Neural cell (in vitro differentiated cells): Measurements from ENCODE around the gene CCDC40. TPM values are rescaled to one million over a fixed set of nuclear protein-coding genes. Genes with fewer than 3 reads are reported as not detected.

ENCODE experiments used
- H2AFZ ChIP-seq: fragments of 200-600, 300-800 bp; sonication (generic), shearing (Covaris generic); 2 replicates; pipeline ENCODE4 v1.6.0; 2014; ENCODE audit warnings: low read depth, mild to moderate bottlenecking, antibody characterized with exemption, low read length, moderate library complexity
- H3F3A ChIP-seq: fragments of 200-600 bp; shearing (Covaris generic); 2 replicates; pipeline ENCODE4 v1.6.1; 2016; ENCODE audit warnings: mild to moderate bottlenecking, moderate library complexity, mixed read lengths, antibody characterized with exemption, low read length; ENCODE audit not compliant: insufficient read depth, poor library complexity, severe bottlenecking
- H3K27ac ChIP-seq: fragments of 200-600, 300-800 bp; sonication (generic), shearing (Covaris generic); 2 replicates; pipeline ENCODE4 v1.5.1; 2014; ENCODE audit warnings: mild to moderate bottlenecking, low read length, moderate library complexity
- H3K27me3 ChIP-seq: fragments of 300-800, 200-600 bp; sonication (generic), shearing (Covaris generic); 2 replicates; pipeline ENCODE4 v1.6.0; 2014; ENCODE audit warnings: mild to moderate bottlenecking, low read depth, low read length, moderate library complexity; ENCODE audit not compliant: insufficient read depth
- H3K36me3 ChIP-seq: fragments of 300-800, 200-600 bp; sonication (generic), shearing (Covaris generic); 2 replicates; pipeline ENCODE4 v1.5.1; 2014; ENCODE audit warnings: mild to moderate bottlenecking, antibody characterized with exemption, low read length, moderate library complexity; ENCODE audit not compliant: insufficient read depth
- H3K4me2 ChIP-seq: fragments of 300-800, 200-600 bp; sonication (generic), shearing (Covaris generic); 2 replicates; pipeline ENCODE4 v1.6.0; 2014; ENCODE audit warnings: mild to moderate bottlenecking, low read length
- H3K4me3 ChIP-seq: fragments of 300-800, 200-600 bp; sonication (generic), shearing (Covaris generic); 2 replicates; pipeline ENCODE4 v1.5.1; 2014; ENCODE audit warnings: mild to moderate bottlenecking, low read length, moderate library complexity
- H3K79me2 ChIP-seq: fragments of 200-600 bp; shearing (Covaris generic); replicated peaks from 2 replicates; pipeline ENCODE4 v1.6.0; 2014; ENCODE audit warnings: mild to moderate bottlenecking, low read length, moderate library complexity; ENCODE audit not compliant: insufficient read depth
- H3K9ac ChIP-seq: fragments of 300-800, 200-600 bp; sonication (generic), shearing (Covaris generic); 2 replicates; pipeline ENCODE4 v1.6.1; 2016; ENCODE audit warnings: mild to moderate bottlenecking, low read length, mixed read lengths
- H3K9me2 ChIP-seq: fragments of 200-600 bp; shearing (Covaris generic); 2 replicates; pipeline ENCODE4 v1.6.1; 2016; ENCODE audit warnings: mild to moderate bottlenecking, low read length, mixed read lengths; ENCODE audit not compliant: insufficient read depth
- H3K9me3 ChIP-seq: fragments of 200-600, 300-800 bp; sonication (generic), shearing (Covaris generic); 2 replicates; pipeline ENCODE4 v1.6.1; 2016; ENCODE audit warnings: mild to moderate bottlenecking, mixed run types, low read length, moderate library complexity, mixed read lengths
- H4K20me1 ChIP-seq: fragments of 200-600 bp; shearing (Covaris generic); 2 replicates; pipeline ENCODE4 v1.6.1; 2016; ENCODE audit warnings: mild to moderate bottlenecking, mixed run types; ENCODE audit not compliant: insufficient read depth
- CTCF ChIP-seq: fragments of 450-650 bp; IDR thresholded peaks from 2 replicates; pipeline ENCODE4 v1.5.1; 2014; ENCODE audit warnings: antibody characterized with exemption, mild to moderate bottlenecking, moderate library complexity; ENCODE audit not compliant: poor library complexity, severe bottlenecking
- EP300 ChIP-seq: fragments of 450-650 bp; conservative IDR thresholded peaks from 2 replicates; pipeline ENCODE4 v1.6.1; 2014; ENCODE audit warnings: antibody characterized with exemption, mild to moderate bottlenecking, moderate library complexity; ENCODE audit not compliant: poor library complexity, severe bottlenecking
- EZH2 ChIP-seq: fragments of 200-600, 300-800 bp; shearing (Covaris generic), sonication (generic); IDR thresholded peaks from 2 replicates; pipeline ENCODE4 v1.6.1; 2014; ENCODE audit warnings: antibody characterized with exemption, low read length, borderline replicate concordance, mild to moderate bottlenecking; ENCODE audit not compliant: insufficient read depth, poor library complexity, severe bottlenecking
- MXI1 ChIP-seq: fragments of 450-650 bp; conservative IDR thresholded peaks from 2 replicates; pipeline ENCODE4 v1.6.1; 2014; ENCODE audit warnings: antibody characterized with exemption, mild to moderate bottlenecking; ENCODE audit not compliant: poor library complexity, severe bottlenecking
- POLR2AphosphoS5 ChIP-seq: IDR thresholded peaks from 2 replicates; pipeline ENCODE4 v1.6.1; 2012
- RAD21 ChIP-seq: fragments of 450-650 bp; conservative IDR thresholded peaks from 2 replicates; pipeline ENCODE4 v1.6.1; 2014; ENCODE audit warnings: antibody characterized with exemption, mild to moderate bottlenecking, moderate library complexity
- SMC3 ChIP-seq: fragments of 450-650 bp; conservative IDR thresholded peaks from 2 replicates; pipeline ENCODE4 v1.6.1; 2014; ENCODE audit warnings: antibody characterized with exemption, mild to moderate bottlenecking, moderate library complexity; ENCODE audit not compliant: poor library complexity
- TAF1 ChIP-seq: IDR thresholded peaks from 2 replicates; pipeline ENCODE4 v1.6.1; 2012; ENCODE audit warnings: low read depth
- polyA plus RNA-seq: library from polyadenylated mRNA; depleted of rRNA; stranded (reverse); fragments of >200 nt; gene quantifications from 2 replicates; pipeline ENCODE4 v1.2.3, GENCODE V29; 2014
- TF ChIP-seq, protein P1 (sequence below): IDR thresholded peaks from 2 replicates; pipeline ENCODE4 v1.6.1; 2012; ENCODE audit warnings: borderline replicate concordance

The CCDC40 gene
- polyA plus RNA-seq, 1 donor from 2014 or later = 5.5 TPM

DNA sequence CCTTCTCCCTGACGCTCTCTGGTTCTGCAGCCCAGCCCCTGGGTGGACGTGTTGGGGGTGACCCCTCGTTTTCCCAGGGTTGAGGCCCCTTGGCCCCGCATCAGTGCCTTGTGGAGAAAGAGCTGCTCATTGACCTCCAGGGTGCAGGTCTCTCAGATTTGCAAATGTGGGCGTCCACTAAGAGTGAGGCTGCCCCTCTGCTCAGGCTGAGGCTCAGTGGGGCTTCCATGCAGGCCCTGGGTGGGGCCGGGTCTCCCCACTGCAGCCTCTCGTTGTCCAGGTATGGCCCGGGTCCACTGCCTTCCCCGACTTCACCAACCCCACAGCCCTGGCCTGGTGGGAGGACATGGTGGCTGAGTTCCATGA is 74.0 kb downstream of the CCDC40 start:
- Histone ChIP-seq H3K9me2 (no peaks in the 10 kb centered on the region), H2AFZ (no peak overlapping the region), H3K9me3 (no peaks in the 10 kb centered on the region), H3K27me3 (no peaks in the 10 kb centered on the region), H4K20me1 (no peaks in the 10 kb centered on the region), H3K9ac (no peak overlapping the region), H3F3A (no peaks in the 10 kb centered on the region), H3K4me2 (no peak overlapping the region), H3K27ac (no peak overlapping the region), H3K36me3 (no peaks in the 10 kb centered on the region), H3K79me2 (no peaks in the 10 kb centered on the region), H3K4me3 (no peak overlapping the region)
- TF ChIP-seq, protein P1, sequence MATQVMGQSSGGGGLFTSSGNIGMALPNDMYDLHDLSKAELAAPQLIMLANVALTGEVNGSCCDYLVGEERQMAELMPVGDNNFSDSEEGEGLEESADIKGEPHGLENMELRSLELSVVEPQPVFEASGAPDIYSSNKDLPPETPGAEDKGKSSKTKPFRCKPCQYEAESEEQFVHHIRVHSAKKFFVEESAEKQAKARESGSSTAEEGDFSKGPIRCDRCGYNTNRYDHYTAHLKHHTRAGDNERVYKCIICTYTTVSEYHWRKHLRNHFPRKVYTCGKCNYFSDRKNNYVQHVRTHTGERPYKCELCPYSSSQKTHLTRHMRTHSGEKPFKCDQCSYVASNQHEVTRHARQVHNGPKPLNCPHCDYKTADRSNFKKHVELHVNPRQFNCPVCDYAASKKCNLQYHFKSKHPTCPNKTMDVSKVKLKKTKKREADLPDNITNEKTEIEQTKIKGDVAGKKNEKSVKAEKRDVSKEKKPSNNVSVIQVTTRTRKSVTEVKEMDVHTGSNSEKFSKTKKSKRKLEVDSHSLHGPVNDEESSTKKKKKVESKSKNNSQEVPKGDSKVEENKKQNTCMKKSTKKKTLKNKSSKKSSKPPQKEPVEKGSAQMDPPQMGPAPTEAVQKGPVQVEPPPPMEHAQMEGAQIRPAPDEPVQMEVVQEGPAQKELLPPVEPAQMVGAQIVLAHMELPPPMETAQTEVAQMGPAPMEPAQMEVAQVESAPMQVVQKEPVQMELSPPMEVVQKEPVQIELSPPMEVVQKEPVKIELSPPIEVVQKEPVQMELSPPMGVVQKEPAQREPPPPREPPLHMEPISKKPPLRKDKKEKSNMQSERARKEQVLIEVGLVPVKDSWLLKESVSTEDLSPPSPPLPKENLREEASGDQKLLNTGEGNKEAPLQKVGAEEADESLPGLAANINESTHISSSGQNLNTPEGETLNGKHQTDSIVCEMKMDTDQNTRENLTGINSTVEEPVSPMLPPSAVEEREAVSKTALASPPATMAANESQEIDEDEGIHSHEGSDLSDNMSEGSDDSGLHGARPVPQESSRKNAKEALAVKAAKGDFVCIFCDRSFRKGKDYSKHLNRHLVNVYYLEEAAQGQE = no peak
- TF ChIP-seq MXI1 (no peak), EZH2 (no peak), SMC3 (no peak), TAF1 (no peak), EP300 (no peak), POLR2AphosphoS5 (no peak), RAD21 (no peak), CTCF (no peak)

- Histone ChIP-seq H3K9me2 (no peaks in the 10 kb centered on the region), H3K4me2 (no peak overlapping the region), H3K27ac (no peak overlapping the region), H3F3A (no peaks in the 10 kb centered on the region), H3K36me3 (no peaks in the 10 kb centered on the region), H3K4me3 (no peak overlapping the region), H3K79me2 (no peaks in the 10 kb centered on the region), H2AFZ (no peak overlapping the region), H3K9ac (no peak overlapping the region), H3K9me3 (no peaks in the 10 kb centered on the region), H3K27me3 (no peaks in the 10 kb centered on the region), H4K20me1 (no peaks in the 10 kb centered on the region)
- TF ChIP-seq SMC3 (no peak), TAF1 (no peak), MXI1 (no peak), EP300 (no peak), EZH2 (no peak), CTCF (no peak), POLR2AphosphoS5 (no peak), RAD21 (no peak)
- TF ChIP-seq, protein P1 = no peak
Observed at GRCh38 chr17:80110927-80111701, 74.7 kb downstream of the CCDC40 start.
